ENCODE measurements around the gene HNRNPH2.

- TF ChIP-seq POLR2A (IDR thresholded peaks at IDR 0.05; ENCODE audit: low read depth, low read length) (no peak), POLR2AphosphoS5 (IDR thresholded peaks at IDR 0.05; ENCODE audit: low read depth, low read length) (no peak), TAF1 (IDR thresholded peaks at IDR 0.05; ENCODE audit: borderline replicate concordance, low read depth, low read length) (no peak)
Measured at GRCh38 chrX:101449279-101449678, 41.3 kb downstream of the HNRNPH2 start.

All from GM12892 (cell line).